Activated CD8-positive, alpha-beta memory T cell treated with anti-CD3 and anti-CD28 coated beads for 48 hours (primary cell): ENCODE data around the gene LEFTY1.
"Not testable (repeated sequence)": the region's sequence is repeated elsewhere in the genome, so short reads cannot be mapped to it uniquely, and the experiment has no call there.

ENCODE experiments used
- DNase-seq, 3 experiments: peaks; one replicate each; pipeline ENCODE4 v3.0.0-alpha.2; 2020; ENCODE audit warnings: low read depth in 2 of 3, low spot score in 2 of 3

The LEFTY1 gene

GRCh38 chr1:225850370-225850769 is 38.6 kb downstream of the LEFTY1 start:
- no peak for DNase-seq

GRCh38 chr1:225849925-225850324 is 39.0 kb downstream of the LEFTY1 start:
- DNase-seq: no peak

DNA sequence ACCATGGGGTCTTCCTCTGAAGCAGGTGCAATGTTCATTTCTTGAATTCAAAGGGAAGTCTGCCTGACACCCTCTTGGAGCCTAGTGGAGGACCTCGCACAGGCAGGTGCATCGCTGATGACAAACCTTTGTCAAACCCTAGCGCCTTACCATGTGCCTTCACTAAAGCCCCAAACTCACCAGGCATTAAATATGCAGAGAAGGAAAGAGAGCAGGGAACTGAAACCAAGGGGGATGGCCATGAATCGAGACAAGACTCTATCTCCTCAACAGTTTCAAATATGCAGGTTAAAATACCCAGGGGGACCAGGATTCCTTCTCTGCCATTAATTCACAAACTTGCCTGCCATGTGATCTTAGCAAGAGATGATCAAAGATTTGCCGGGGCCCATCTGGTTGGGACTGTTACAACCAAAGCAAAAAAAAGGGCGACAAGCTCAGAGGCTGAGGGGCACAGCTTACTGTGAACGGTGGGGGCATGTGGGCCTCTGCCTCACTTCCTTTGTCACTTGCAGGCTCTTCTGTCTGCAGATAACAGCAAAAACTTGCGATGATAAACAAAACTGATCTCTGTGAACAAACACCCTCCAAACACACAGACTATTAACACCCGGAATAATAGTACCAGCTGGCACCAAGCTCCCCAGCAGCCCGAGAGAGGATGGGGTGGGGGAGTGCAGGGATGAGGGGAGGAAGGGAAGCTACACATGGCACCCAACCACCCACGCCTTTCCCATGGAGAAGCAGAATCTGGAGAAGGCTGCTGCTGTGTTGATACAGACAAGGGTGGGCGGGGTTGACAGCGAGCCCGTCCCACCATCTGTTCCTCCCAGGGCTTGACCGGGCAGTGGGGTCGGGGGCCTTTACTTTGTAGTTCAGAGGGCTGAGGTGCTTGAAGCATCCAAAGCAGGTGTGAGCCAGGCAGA is 40.7 kb downstream of the LEFTY1 start:
- DNase-seq: no peak

DNA sequence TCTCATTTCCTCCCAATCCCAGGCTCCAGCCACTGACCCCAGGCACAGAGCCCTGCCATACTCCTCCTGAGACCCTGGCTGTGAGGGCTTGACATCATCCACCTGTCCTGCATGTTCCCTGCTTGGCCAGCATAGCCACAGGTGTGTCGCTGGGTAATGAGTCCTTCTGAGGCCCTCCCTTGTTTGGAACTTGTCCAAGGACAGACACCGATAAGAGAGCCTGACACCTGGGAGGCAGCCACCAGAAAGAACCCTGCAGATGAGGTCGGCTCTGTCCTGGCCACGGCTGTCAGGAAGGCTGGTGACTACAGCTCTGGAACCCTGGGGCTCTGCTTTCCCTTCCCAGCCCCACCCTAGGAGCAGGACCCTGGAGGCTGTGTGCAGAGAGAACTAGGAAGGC is 41.3 kb downstream of the LEFTY1 start:
- no peak for DNase-seq

DNA sequence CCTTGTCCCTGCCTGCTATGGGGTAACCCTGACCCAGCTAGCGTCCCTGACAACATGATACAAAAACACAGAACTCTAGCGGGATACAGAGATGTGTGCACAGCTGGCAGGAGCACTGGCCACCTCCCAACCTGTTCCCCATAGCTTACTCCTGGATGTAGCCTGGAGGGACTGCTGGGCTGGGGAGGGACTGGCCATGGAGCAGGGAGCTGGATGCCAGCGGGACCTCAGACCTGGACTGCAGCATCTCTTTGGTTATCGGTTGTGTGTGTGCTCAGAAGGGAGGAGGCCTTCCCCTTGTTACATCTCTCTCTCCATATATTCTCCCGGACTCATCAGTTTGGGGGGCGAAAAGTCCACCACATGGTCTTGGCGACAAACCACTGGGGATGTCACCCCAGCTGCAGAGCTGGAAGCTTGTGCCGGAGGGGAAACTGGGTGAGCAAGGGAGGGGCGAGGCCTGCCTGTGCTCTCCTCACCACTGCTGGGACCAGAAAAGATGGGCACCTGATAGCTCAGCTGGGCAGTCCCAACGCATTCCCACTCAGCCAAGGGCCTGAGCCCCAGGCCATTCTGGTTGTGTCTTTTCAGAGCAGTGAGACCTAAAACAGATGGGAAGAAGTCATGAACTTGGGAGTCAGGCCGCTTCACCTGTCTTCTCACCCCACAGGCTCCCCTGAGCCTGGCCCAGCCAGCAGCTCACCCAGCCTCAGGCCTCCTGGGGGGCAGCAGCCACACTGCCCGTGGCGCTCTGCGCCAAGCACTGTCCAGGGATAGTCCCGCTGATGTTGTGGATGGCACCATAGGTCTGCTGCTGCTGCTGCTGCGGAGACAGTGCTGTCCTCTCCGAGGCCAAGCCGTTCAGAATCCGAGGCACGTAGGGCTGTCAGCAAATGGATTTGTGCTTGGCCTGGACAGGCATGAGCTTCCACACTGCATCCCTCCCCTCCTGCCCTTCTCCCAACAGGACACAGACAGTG is 42.3 kb downstream of the LEFTY1 start:
- DNase-seq: no peak

GRCh38 chr1:225845571-225846259 is 43.2 kb downstream of the LEFTY1 start:
- no peak for DNase-seq

GRCh38 chr1:225845097-225845496 is 43.8 kb downstream of the LEFTY1 start:
- no peak for DNase-seq

DNA sequence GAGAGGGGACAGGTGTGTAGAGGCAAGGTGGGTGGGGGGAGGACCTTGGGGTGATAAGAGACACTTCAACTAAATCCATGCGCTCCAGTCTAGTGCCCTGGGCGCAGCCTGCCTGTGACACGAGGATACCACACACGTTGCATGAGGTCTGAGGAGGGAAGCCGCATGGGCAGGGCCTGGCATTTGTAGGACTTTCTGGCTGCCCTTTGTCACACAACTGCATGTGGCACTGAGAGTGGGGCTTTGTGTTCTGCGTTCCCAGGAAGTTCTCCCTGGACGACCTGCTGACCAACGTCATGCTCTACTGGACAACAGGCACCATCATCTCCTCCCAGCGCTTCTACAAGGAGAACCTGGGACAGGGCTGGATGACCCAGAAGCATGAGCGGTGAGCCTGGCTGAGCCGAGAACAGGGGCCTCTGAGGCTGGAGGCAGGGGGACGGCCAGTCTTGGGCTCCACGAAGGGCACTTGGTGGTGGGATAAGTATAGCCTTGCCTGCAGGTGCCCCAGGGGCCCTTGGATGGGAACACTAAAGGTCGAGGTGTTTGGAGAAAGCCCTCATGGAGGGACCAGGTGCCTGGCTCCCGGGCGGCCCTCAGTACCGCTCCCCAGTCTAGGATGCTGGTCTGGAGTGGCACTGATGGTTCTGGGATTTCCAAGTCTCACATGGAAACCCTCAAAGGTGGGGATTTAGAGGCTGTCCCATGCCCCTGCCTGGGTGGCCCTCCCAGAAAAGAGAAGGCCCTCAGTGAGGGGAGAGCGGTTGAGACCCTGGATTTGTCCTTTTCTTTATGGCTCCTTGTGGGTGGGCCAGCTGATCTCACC is 44.5 kb downstream of the LEFTY1 start:
- no peak for DNase-seq

DNA sequence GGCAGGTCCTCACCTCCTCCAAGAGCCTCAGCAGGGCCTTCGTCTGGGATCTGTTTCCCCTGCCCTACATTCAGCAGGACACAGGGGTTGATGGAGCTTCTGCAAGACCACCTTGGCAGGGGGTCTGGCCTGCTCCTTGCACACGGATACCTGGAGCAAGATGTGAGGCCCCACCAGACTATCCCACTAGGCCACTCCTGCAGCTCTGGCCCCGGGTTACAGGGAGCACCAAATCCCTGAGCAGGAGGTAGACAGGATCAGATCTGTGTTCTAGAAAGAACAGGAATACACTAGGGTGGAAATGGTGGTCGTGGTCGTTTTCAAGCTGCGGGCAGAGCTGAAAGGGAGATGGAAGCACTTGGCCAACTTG is 45.5 kb downstream of the LEFTY1 start:
- DNase-seq: no peak

DNA sequence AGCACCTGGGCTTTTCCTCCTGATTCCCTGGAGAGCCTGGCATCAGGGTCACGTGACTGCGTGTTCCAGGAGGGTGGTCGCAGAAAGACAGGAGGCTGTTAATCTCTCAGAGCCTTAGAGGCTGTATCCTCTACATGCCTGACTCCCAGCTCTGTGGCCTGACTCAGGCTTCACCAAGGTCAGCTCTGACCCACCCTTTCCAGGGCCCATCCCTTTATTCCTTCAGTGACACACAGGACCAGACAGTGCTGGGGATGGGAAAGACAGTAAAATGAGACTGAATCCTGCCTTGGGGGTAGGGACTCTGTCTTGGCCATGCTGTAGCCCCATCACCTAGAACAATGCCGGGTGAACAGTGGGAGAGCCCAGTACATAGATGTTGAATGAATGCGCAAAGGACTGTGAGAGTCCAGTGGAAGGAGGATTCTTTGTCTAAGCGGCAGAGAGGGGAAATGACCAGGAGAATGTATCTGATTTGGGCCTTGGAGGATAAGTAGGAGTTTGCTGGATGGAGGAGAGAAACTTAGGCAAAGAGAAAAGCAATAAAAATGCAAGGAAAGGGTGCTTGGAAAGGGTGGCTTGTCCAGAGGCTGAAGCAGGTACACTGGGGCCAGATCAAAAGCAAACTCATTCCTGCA is 46.0 kb downstream of the LEFTY1 start:
- no peak for DNase-seq

GRCh38 chr1:225842074-225842473 is 46.9 kb downstream of the LEFTY1 start:
- no peak for DNase-seq

DNA sequence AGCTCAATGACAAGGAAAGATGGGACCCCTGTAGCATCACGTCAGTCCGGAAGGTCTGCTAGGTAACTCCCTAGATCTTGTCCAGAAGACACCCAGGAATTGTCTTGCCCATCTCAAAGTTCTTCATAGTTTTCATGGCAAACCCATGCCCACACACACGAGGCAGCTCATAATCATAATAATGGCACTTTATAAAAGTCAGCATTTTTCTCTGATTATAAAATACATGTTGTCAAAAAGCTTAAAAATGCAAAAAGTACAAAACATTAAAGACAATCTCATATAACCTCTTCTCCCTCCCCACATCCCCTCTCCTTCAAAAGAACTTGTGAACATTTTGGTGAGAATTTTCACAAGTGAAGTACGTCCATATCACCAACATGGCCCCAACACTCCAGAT is 48.2 kb downstream of the LEFTY1 start:
- no peak for DNase-seq

DNA sequence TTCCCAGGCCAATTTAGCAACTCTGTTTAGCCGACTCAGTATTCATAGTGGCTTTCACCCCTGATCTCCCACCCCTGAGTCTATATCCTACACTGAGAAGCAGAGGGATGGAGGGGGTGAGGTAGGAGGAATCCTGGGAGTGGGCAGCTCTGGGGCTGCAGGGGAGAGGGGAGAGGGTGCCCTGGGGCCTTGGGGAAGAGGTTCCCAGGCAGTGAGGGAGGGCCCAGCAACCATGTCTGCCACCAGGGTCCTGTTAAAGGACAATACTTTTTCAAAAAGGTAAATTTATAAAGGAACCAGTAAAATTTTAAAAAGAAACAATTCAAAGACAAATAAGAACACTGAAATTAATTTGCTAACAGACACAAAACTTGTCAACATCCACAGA is 48.7 kb downstream of the LEFTY1 start:
- no peak for DNase-seq

- DNase-seq: no peak
Observed at GRCh38 chr1:225838793-225839192, 50.2 kb downstream of the LEFTY1 start.

- DNase-seq: not testable (repeated sequence)
Observed at GRCh38 chr1:225836296-225836695, 52.6 kb downstream of the LEFTY1 start.
